ENCODE measurements around the gene CCDC27.

GRCh38 chr1:3714284-3714741 is 37.9 kb upstream of the CCDC27 start:
- TF ChIP-seq, protein P1, sequence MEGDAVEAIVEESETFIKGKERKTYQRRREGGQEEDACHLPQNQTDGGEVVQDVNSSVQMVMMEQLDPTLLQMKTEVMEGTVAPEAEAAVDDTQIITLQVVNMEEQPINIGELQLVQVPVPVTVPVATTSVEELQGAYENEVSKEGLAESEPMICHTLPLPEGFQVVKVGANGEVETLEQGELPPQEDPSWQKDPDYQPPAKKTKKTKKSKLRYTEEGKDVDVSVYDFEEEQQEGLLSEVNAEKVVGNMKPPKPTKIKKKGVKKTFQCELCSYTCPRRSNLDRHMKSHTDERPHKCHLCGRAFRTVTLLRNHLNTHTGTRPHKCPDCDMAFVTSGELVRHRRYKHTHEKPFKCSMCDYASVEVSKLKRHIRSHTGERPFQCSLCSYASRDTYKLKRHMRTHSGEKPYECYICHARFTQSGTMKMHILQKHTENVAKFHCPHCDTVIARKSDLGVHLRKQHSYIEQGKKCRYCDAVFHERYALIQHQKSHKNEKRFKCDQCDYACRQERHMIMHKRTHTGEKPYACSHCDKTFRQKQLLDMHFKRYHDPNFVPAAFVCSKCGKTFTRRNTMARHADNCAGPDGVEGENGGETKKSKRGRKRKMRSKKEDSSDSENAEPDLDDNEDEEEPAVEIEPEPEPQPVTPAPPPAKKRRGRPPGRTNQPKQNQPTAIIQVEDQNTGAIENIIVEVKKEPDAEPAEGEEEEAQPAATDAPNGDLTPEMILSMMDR (IDR thresholded peaks at IDR 0.05), result no peak
- TF ChIP-seq POLR2AphosphoS5 (IDR thresholded peaks at IDR 0.05), result no peak
- no peak for TF ChIP-seq POLR2A (IDR thresholded peaks at IDR 0.05)
- TF ChIP-seq EP300 (IDR thresholded peaks at IDR 0.05), result no peak
